ENCODE measurements around the gene FAM47C.
"Not testable (repeated sequence)": the region's sequence is repeated elsewhere in the genome, so short reads cannot be mapped to it uniquely, and the experiment has no call there.

The FAM47C gene

DNA sequence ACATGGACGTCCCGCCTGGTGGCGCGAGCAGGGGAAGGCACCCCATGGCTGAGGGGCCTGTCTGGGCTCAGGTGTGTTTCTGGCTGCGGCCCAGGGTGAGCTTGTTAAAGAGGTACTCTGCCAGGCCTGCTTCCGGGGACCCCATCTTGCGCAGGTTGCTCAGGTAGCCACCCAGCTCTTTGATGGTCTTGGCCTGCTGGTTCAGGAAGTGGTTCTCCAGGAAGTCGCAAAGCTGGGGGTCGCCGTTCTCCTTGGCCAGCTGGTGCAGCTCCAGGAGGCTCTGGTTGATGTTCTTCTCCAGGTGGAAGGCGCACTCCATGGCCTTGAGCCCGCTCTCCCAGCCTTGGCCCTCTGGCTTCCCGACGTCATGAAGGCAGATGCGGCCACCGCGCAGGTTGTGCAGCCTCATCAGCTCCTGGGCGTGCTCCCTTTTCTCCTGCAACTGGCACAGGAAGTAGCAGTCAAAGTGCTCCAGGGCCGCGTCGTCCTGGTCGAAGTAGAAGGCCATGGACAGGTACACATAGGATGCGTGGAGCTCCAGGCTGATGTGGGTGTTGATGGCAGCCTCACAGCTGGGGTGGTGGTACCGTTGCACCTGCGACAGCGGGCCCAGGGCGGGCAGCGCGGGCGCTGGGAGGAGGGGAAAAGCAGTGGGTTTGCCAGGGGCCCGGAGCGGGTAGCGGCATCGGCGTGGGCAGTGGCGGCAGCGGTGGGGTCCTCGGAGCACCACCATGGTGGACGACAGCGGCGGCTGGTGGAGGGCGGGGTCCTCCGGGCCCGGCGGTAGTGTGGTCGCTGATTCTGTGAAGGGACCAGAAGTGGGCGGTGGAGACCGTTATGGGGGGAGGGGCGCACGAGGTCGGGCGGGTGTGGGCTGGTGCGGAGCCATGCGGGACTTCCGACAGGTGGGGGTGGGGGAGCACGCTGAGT lies 35.1 kb downstream of the FAM47C start:
- H3K4me3 Mint-ChIP-seq, result not testable (repeated sequence)

DNA sequence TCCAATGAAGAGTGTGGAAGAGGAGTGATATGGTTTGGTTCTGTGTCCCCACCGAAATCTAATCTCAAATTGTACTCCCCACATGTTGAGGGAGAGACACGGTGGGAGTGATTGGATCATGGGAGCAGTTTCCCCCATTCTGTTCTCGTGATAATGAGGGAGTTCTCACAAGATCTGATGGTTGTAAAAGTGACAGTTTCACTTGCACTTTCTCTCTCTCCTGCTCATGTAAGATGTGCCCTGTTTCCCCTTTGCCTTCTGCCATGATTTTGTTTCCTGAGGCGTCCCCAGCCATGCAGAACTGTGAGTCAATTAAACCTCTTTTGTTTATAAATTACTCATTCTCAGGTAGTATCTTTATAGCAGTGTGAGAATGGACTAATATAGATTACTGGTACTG lies 39.6 kb downstream of the FAM47C start:
- no peaks in the 10 kb centered on the region for H3K9me3 Mint-ChIP-seq
- no peaks in the 10 kb centered on the region for H3K4me1 Mint-ChIP-seq
- no peak overlapping the region for H3K27ac Mint-ChIP-seq
- DNase-seq (ENCODE audit: low spot score in 2 of 2) (no peak), ATAC-seq (no peak)
- no peaks in the 10 kb centered on the region for H3K36me3 Mint-ChIP-seq
- H3K4me3 Mint-ChIP-seq, result no peak overlapping the region

More for the DNA sequence above, 35.1 kb downstream of the FAM47C start:
- not testable (repeated sequence) for ATAC-seq; DNase-seq (ENCODE audit: low spot score in 2 of 2); H3K36me3 Mint-ChIP-seq; H3K27ac Mint-ChIP-seq; H3K9me3 Mint-ChIP-seq; H3K4me1 Mint-ChIP-seq

DNA sequence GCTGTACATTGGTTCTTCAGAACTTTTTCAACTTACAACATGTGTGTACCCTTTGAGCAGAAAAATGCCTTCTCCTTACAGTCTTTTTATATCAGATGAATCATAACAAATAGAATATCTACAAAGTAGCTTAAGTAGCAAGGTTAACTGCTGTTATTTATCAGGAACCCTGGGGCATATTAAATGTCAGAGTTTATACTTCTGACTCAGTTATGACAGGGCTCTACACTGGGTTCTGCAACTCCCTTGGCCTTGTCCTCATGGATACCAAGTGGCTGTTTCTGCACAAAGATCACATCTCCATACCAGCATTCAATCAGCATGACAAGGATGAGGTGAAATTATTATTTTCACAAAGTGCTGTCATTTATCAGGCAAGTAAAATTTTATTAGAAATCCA lies 49.4 kb downstream of the FAM47C start:
- H3K36me3 Mint-ChIP-seq; H3K4me1 Mint-ChIP-seq; H3K4me3 Mint-ChIP-seq; H3K27ac Mint-ChIP-seq; DNase-seq (ENCODE audit: low spot score in 2 of 2); H3K9me3 Mint-ChIP-seq; ATAC-seq: not testable (repeated sequence)

DNA sequence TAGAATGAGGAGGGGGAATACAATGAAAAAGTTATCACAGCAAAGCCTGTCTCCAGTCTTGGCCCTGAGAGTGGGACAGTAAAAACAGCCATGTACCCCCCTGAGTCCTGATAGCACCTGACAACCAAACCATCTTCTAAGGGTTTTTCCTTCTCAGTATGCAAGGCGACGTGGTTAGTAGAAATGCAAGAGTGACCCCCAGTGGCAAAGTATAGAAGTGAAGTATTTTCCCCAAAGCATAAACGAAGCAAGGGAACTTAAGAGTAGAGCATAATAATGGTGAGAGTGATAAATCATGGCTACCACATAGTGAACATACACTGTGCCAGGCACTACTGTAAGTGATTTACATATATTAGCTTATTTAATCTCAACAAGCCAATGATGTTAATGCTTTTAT lies 52.8 kb downstream of the FAM47C start:
- H3K36me3 Mint-ChIP-seq, result no peaks in the 10 kb centered on the region
- H3K4me1 Mint-ChIP-seq, result no peaks in the 10 kb centered on the region
- no peak overlapping the region for H3K4me3 Mint-ChIP-seq
- no peak overlapping the region for H3K27ac Mint-ChIP-seq
- no peak for ATAC-seq
- DNase-seq (ENCODE audit: low spot score in 2 of 2), result no peak
- H3K9me3 Mint-ChIP-seq, result peaks cover 5% of the 10 kb centered on the region
